WTC11 (cell line): ENCODE measurements around the gene STOX2.

Source experiments
- ELF4 ChIP-seq: sonication (generic); formaldehyde crosslinking; IDR thresholded peaks from 2 replicates; pipeline ENCODE4 v1.8.1; 2022; ENCODE audit warnings: low read depth, mild to moderate bottlenecking, moderate library complexity, missing genetic modification reagents
- ETV6 ChIP-seq: sonication (generic); formaldehyde crosslinking; IDR thresholded peaks from 2 replicates; pipeline ENCODE4 v1.8.1; 2022; ENCODE audit warnings: mild to moderate bottlenecking, missing genetic modification reagents
- FOXP1 ChIP-seq: sonication (generic); formaldehyde crosslinking; IDR thresholded peaks from 2 replicates; pipeline ENCODE4 v1.8.0; 2022; ENCODE audit warnings: missing genetic modification reagents, mild to moderate bottlenecking, moderate library complexity, borderline replicate concordance
- MYBL2 ChIP-seq: sonication (generic); formaldehyde crosslinking; IDR thresholded peaks from 2 replicates; pipeline ENCODE4 v1.8.1; 2023; ENCODE audit warnings: mild to moderate bottlenecking, moderate library complexity, missing genetic modification reagents
- SMAD3 ChIP-seq: sonication (generic); formaldehyde crosslinking; IDR thresholded peaks from 2 replicates; pipeline ENCODE4 v1.8.0; 2022; ENCODE audit warnings: missing genetic modification reagents, mild to moderate bottlenecking, borderline replicate concordance
- TCF7 ChIP-seq: sonication (generic); formaldehyde crosslinking; IDR thresholded peaks from 2 replicates; pipeline ENCODE4 v1.8.0; 2022; ENCODE audit warnings: mild to moderate bottlenecking, low read depth, missing genetic modification reagents, moderate library complexity
- TEAD4 ChIP-seq: sonication (generic); formaldehyde crosslinking; IDR thresholded peaks from 2 replicates; pipeline ENCODE4 v1.8.0; 2022; ENCODE audit warnings: mild to moderate bottlenecking, missing genetic modification reagents
- TP53 ChIP-seq: sonication (generic); formaldehyde crosslinking; IDR thresholded peaks from 2 replicates; pipeline ENCODE4 v1.8.1; 2023; ENCODE audit warnings: mild to moderate bottlenecking, missing genetic modification reagents
- ZNF263 ChIP-seq: sonication (generic); formaldehyde crosslinking; IDR thresholded peaks from 2 replicates; pipeline ENCODE4 v1.8.1; 2022; ENCODE audit warnings: low read depth, mild to moderate bottlenecking, moderate library complexity, missing genetic modification reagents
- TF ChIP-seq, protein P1 (sequence below): sonication (generic); formaldehyde crosslinking; conservative IDR thresholded peaks from 2 replicates; pipeline ENCODE4 v1.8.1; 2022; ENCODE audit warnings: mild to moderate bottlenecking, missing genetic modification reagents
- TF ChIP-seq, protein P2 (sequence below): sonication (generic); formaldehyde crosslinking; IDR thresholded peaks from 2 replicates; pipeline ENCODE4 v1.8.1; 2023; ENCODE audit warnings: mild to moderate bottlenecking, missing genetic modification reagents, moderate library complexity
- TF ChIP-seq, protein P3 (sequence below): fragments of 200-600 bp; IDR thresholded peaks from 2 replicates; pipeline ENCODE4 v1.8.0; 2022; ENCODE audit warnings: antibody characterized with exemption
- TF ChIP-seq, protein P4 (sequence below): sonication (generic); formaldehyde crosslinking; IDR thresholded peaks from 2 replicates; pipeline ENCODE4 v1.8.1; 2022; ENCODE audit warnings: missing genetic modification reagents, borderline replicate concordance
- TF ChIP-seq, protein P5 (sequence below): sonication (generic); formaldehyde crosslinking; IDR thresholded peaks from 2 replicates; pipeline ENCODE4 v1.8.0; 2022; ENCODE audit warnings: mild to moderate bottlenecking, missing genetic modification reagents

DNA sequence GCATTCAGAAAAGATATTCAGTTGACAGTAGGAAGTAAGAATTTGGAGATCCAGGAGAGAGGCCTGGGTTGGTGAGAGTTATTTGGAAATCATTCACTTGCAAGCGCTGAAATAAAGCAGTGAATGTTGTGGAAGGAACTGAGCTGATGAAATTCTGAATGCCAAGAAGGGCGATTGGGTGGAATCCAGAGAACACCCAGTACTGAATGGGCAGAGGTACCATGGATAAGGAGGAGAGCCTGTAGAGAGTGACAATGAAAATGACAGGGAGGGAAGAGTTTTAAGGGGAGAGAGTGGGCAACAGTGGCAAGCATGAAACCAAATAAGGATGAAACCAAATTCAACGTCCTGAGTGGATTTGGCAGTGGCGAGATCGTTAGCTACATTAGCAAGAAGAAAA is 6.7 kb upstream of the STOX2 start:
- TF ChIP-seq, protein P1, sequence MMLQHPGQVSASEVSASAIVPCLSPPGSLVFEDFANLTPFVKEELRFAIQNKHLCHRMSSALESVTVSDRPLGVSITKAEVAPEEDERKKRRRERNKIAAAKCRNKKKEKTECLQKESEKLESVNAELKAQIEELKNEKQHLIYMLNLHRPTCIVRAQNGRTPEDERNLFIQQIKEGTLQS (CRISPR knock-in tag) = no peak
- TF ChIP-seq, protein P2, sequence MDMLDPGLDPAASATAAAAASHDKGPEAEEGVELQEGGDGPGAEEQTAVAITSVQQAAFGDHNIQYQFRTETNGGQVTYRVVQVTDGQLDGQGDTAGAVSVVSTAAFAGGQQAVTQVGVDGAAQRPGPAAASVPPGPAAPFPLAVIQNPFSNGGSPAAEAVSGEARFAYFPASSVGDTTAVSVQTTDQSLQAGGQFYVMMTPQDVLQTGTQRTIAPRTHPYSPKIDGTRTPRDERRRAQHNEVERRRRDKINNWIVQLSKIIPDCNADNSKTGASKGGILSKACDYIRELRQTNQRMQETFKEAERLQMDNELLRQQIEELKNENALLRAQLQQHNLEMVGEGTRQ = no peak
- TF ChIP-seq ETV6 (CRISPR knock-in tag) (no peak), TP53 (CRISPR knock-in tag) (no peak), FOXP1 (CRISPR knock-in tag) (no peak), TEAD4 (no peak), MYBL2 (CRISPR knock-in tag) (no peak), ZNF263 (CRISPR knock-in tag) (no peak), ELF4 (CRISPR knock-in tag) (no peak), SMAD3 (no peak), TCF7 (no peak)
- TF ChIP-seq, protein P3, sequence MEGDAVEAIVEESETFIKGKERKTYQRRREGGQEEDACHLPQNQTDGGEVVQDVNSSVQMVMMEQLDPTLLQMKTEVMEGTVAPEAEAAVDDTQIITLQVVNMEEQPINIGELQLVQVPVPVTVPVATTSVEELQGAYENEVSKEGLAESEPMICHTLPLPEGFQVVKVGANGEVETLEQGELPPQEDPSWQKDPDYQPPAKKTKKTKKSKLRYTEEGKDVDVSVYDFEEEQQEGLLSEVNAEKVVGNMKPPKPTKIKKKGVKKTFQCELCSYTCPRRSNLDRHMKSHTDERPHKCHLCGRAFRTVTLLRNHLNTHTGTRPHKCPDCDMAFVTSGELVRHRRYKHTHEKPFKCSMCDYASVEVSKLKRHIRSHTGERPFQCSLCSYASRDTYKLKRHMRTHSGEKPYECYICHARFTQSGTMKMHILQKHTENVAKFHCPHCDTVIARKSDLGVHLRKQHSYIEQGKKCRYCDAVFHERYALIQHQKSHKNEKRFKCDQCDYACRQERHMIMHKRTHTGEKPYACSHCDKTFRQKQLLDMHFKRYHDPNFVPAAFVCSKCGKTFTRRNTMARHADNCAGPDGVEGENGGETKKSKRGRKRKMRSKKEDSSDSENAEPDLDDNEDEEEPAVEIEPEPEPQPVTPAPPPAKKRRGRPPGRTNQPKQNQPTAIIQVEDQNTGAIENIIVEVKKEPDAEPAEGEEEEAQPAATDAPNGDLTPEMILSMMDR = no peak
- TF ChIP-seq, protein P4, sequence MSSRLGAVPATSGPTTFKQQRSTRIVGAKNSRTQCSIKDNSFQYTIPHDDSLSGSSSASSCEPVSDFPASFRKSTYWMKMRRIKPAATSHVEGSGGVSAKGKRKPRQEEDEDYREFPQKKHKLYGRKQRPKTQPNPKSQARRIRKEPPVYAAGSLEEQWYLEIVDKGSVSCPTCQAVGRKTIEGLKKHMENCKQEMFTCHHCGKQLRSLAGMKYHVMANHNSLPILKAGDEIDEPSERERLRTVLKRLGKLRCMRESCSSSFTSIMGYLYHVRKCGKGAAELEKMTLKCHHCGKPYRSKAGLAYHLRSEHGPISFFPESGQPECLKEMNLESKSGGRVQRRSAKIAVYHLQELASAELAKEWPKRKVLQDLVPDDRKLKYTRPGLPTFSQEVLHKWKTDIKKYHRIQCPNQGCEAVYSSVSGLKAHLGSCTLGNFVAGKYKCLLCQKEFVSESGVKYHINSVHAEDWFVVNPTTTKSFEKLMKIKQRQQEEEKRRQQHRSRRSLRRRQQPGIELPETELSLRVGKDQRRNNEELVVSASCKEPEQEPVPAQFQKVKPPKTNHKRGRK = no peak
- TF ChIP-seq, protein P5, sequence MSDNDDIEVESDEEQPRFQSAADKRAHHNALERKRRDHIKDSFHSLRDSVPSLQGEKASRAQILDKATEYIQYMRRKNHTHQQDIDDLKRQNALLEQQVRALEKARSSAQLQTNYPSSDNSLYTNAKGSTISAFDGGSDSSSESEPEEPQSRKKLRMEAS (CRISPR knock-in tag) = no peak
